H1 (cell line): ENCODE measurements around the gene CDT1. TPM values are rescaled to one million over a fixed set of nuclear protein-coding genes. Genes with fewer than 3 reads are reported as not detected.

Source experiments
- CTCF ChIA-PET: fragments of 300-600 bp; sonication (Branson Sonifier 250); formaldehyde crosslinking; loops from one replicate; lab custom pipeline; 2021; ENCODE audit not compliant: partially characterized antibody; lab: Charles Lee
- POLR2A ChIA-PET: fragments of 300-600 bp; sonication (Branson Sonifier 250); formaldehyde crosslinking; loops from one replicate; lab custom pipeline; 2021; ENCODE audit warnings: inconsistent platforms; ENCODE audit not compliant: partially characterized antibody; lab: Charles Lee
- DNase-seq, 2 experiments: peaks; one replicate each; pipeline versions ENCODE4 v3.0.0 to v3.0.0-alpha.2; 2010 to 2022; ENCODE audit warnings: low spot score in 2 of 2, low read depth in 1 of 2, mixed read lengths in 1 of 2
- FAIRE-seq: peaks from 2 replicates; lab custom pipeline; 2011; peaks lifted over from hg19 to GRCh38; lab: Jason Lieb, UNC
- H2AFZ ChIP-seq: 2 replicates; pipeline ENCODE4 v1.8.1; 2012; ENCODE audit warnings: low read length, inconsistent platforms
- H2AK5ac ChIP-seq: 2 replicates; pipeline ENCODE4 v1.6.1; 2013; ENCODE audit warnings: low read depth, low read length
- H2BK120ac ChIP-seq: replicated peaks from 2 replicates; pipeline ENCODE3; 2013; ENCODE audit warnings: low read depth, low read length, inconsistent platforms
- H2BK12ac ChIP-seq: 2 replicates; pipeline ENCODE4 v1.6.1; 2013; ENCODE audit warnings: low read depth, low read length
- H2BK15ac ChIP-seq: 2 replicates; pipeline ENCODE4 v1.6.1; 2013; ENCODE audit warnings: low read length
- H2BK20ac ChIP-seq: 2 replicates; pipeline ENCODE4 v1.6.1; 2013; ENCODE audit warnings: low read length
- H2BK5ac ChIP-seq: 2 replicates; pipeline ENCODE4 v1.6.1; 2013; ENCODE audit warnings: low read depth, low read length
- H3K14ac ChIP-seq: 2 replicates; pipeline ENCODE4 v1.6.1; 2013; ENCODE audit warnings: inconsistent platforms; ENCODE audit not compliant: insufficient read length
- H3K18ac ChIP-seq: 2 replicates; pipeline ENCODE4 v1.6.1; 2013; ENCODE audit warnings: low read length; ENCODE audit errors: extremely low read depth
- H3K23ac ChIP-seq: 2 replicates; pipeline ENCODE4 v1.6.1; 2013; ENCODE audit warnings: inconsistent platforms; ENCODE audit not compliant: insufficient read length
- H3K23me2 ChIP-seq: 2 replicates; pipeline ENCODE4 v1.6.1; 2013; ENCODE audit warnings: low read depth, low read length
- H3K27ac ChIP-seq: 2 replicates; pipeline ENCODE4 v1.6.1; 2011; ENCODE audit warnings: low read depth, low read length, inconsistent platforms
- H3K27me3 ChIP-seq, 4 experiments: replicated peaks in 1 of 4; 1 replicate in 1 of 4; 2 replicates in 3 of 4; pipeline versions ENCODE4 v1.6.1 to v1.8.1; 2011 to 2013; ENCODE audit warnings: low read length in 3 of 4, mild to moderate bottlenecking in 3 of 4, inconsistent platforms in 2 of 4, mixed read lengths in 2 of 4, moderate library complexity in 1 of 4; ENCODE audit not compliant: control insufficient read depth in 3 of 4, insufficient read depth in 3 of 4; ENCODE audit errors: extremely low read depth in 1 of 4
- H3K36me3 ChIP-seq, 4 experiments: 2 replicates each; pipeline versions ENCODE4 v1.6.1 to v1.8.1; 2011 to 2013; ENCODE audit warnings: mild to moderate bottlenecking in 4 of 4, low read length in 3 of 4, moderate library complexity in 2 of 4, control low read depth in 1 of 4, inconsistent platforms in 1 of 4; ENCODE audit not compliant: insufficient read depth in 4 of 4, control insufficient read depth in 2 of 4
- H3K4ac ChIP-seq: replicated peaks from 2 replicates; pipeline ENCODE3; 2013; ENCODE audit warnings: low read length, low read depth, mixed read lengths, inconsistent platforms; ENCODE audit not compliant: insufficient read length
- H3K4me1 ChIP-seq, 4 experiments: replicated peaks in 1 of 4; 1 replicate in 1 of 4; 2 replicates in 3 of 4; pipeline versions ENCODE4 v1.6.1 to v1.8.1; 2011 to 2013; ENCODE audit warnings: low read length in 3 of 4, inconsistent platforms in 2 of 4, mixed read lengths in 1 of 4; ENCODE audit not compliant: insufficient read depth in 4 of 4, control insufficient read depth in 3 of 4
- H3K4me2 ChIP-seq, 2 experiments: 2 replicates each; pipeline versions ENCODE4 v1.6.1 to v1.8.1; 2011 to 2013; ENCODE audit warnings: low read depth in 2 of 2, low read length in 2 of 2, control low read depth in 1 of 2, inconsistent platforms in 1 of 2, mild to moderate bottlenecking in 1 of 2; ENCODE audit not compliant: insufficient read depth in 1 of 2
- H3K4me3 ChIP-seq, 4 experiments: fragments of 200-600, 300-600 bp in 1 of 4; sonication (generic), shearing (Covaris generic), sonication (Bioruptor Twin) in 1 of 4; 2 replicates each; pipeline versions ENCODE4 v1.5.1 to v1.8.1; 2011 to 2016; ENCODE audit warnings: low read length in 4 of 4, low read depth in 3 of 4, control low read depth in 2 of 4, inconsistent platforms in 2 of 4, mild to moderate bottlenecking in 2 of 4, mixed read lengths in 1 of 4, moderate library complexity in 1 of 4; ENCODE audit not compliant: insufficient read depth in 2 of 4; ENCODE audit errors: extremely low read depth in 1 of 4
- H3K56ac ChIP-seq: replicated peaks from 2 replicates; pipeline ENCODE3; 2013; ENCODE audit warnings: low read depth, mild to moderate bottlenecking, mixed read lengths, low read length, inconsistent platforms; ENCODE audit not compliant: insufficient read length
- H3K79me1 ChIP-seq: 2 replicates; pipeline ENCODE4 v1.6.1; 2013; ENCODE audit warnings: low read depth, low read length, control low read depth
- H3K79me2 ChIP-seq, 2 experiments: 2 replicates each; pipeline versions ENCODE4 v1.6.1 to v1.8.1; 2012 to 2013; ENCODE audit warnings: low read length in 2 of 2, mild to moderate bottlenecking in 2 of 2, inconsistent platforms in 1 of 2; ENCODE audit not compliant: insufficient read depth in 2 of 2, control insufficient read depth in 1 of 2
- H3K9ac ChIP-seq, 4 experiments: replicated peaks in 1 of 4; 1 replicate in 1 of 4; 2 replicates in 3 of 4; pipeline versions ENCODE4 v1.6.1 to v1.8.1; 2011 to 2013; ENCODE audit warnings: low read depth in 3 of 4, low read length in 3 of 4, control low read depth in 2 of 4, mild to moderate bottlenecking in 2 of 4, moderate library complexity in 2 of 4, inconsistent platforms in 1 of 4; ENCODE audit errors: extremely low read depth in 1 of 4
- H3K9me3 ChIP-seq, 2 experiments: 2 replicates each; pipeline versions ENCODE4 v1.6.1 to v1.8.1; 2012 to 2013; ENCODE audit warnings: mild to moderate bottlenecking in 2 of 2, moderate library complexity in 2 of 2, control low read depth in 1 of 2, inconsistent platforms in 1 of 2, low read depth in 1 of 2, low read length in 1 of 2, mixed read lengths in 1 of 2; ENCODE audit not compliant: insufficient read depth in 2 of 2
- H4K20me1 ChIP-seq, 2 experiments: replicated peaks in 1 of 2; 2 replicates each; pipeline versions ENCODE3 to v1.8.1; 2011 to 2013; ENCODE audit warnings: inconsistent platforms in 2 of 2, low read length in 2 of 2, mild to moderate bottlenecking in 1 of 2; ENCODE audit not compliant: insufficient read depth in 2 of 2, control insufficient read depth in 1 of 2
- H4K5ac ChIP-seq: 2 replicates; pipeline ENCODE4 v1.6.1; 2013; ENCODE audit warnings: low read length, low read depth, mixed read lengths, inconsistent platforms; ENCODE audit not compliant: insufficient read length
- H4K8ac ChIP-seq: 2 replicates; pipeline ENCODE4 v1.8.0; 2013; ENCODE audit warnings: mild to moderate bottlenecking, moderate library complexity, low read length, inconsistent platforms; ENCODE audit not compliant: insufficient read depth; ENCODE audit errors: extremely low read depth
- H4K91ac ChIP-seq: replicated peaks from 2 replicates; pipeline ENCODE3; 2013; ENCODE audit warnings: low read length, mixed read lengths, inconsistent platforms; ENCODE audit not compliant: insufficient read length
- ATF2 ChIP-seq: IDR thresholded peaks from 2 replicates; pipeline ENCODE4 v1.6.1; 2012; ENCODE audit warnings: low read length, inconsistent platforms
- BACH1 ChIP-seq: IDR thresholded peaks from 2 replicates; pipeline ENCODE4 v1.6.1; 2012; ENCODE audit warnings: low read length, improper control_type of control experiment
- CTCF ChIP-seq, 3 experiments: IDR thresholded peaks; 1 replicate in 2 of 3; 2 replicates in 1 of 3; pipeline versions ENCODE4 v1.5.1 to v1.6.1; 2011; ENCODE audit warnings: low read length in 3 of 3, mild to moderate bottlenecking in 3 of 3, inconsistent platforms in 2 of 3, low read depth in 1 of 3, moderate library complexity in 1 of 3; ENCODE audit not compliant: insufficient read depth in 1 of 3; ENCODE audit errors: control extremely low read depth in 1 of 3
- EGR1 ChIP-seq: IDR thresholded peaks from 2 replicates; pipeline ENCODE4 v1.6.1; 2011; ENCODE audit warnings: low read depth, low read length, borderline replicate concordance
- GTF2F1 ChIP-seq: IDR thresholded peaks from 2 replicates; pipeline ENCODE4 v1.6.1; 2012; ENCODE audit warnings: low read depth, low read length, improper control_type of control experiment, borderline replicate concordance
- HDAC6 ChIP-seq: IDR thresholded peaks from one replicate; pipeline ENCODE4 v1.7.1; 2012; ENCODE audit warnings: low read depth, mild to moderate bottlenecking, inconsistent platforms, low read length, moderate library complexity
- POLR2AphosphoS5 ChIP-seq: IDR thresholded peaks from 2 replicates; pipeline ENCODE4 v1.6.1; 2011; ENCODE audit warnings: low read depth, low read length
- RAD21 ChIP-seq, 2 experiments: IDR thresholded peaks in 1 of 2; conservative IDR thresholded peaks in 1 of 2; 2 replicates each; pipeline ENCODE4 v1.6.1; 2011; ENCODE audit warnings: low read depth in 2 of 2, low read length in 2 of 2, improper control_type of control experiment in 1 of 2, inconsistent platforms in 1 of 2, mild to moderate bottlenecking in 1 of 2, moderate library complexity in 1 of 2
- SIX5 ChIP-seq: IDR thresholded peaks from 2 replicates; pipeline ENCODE4 v1.6.1; 2011; ENCODE audit warnings: mild to moderate bottlenecking, low read depth, low read length
- SP1 ChIP-seq: IDR thresholded peaks from 2 replicates; pipeline ENCODE4 v1.6.1; 2011; ENCODE audit warnings: low read depth, low read length
- whole genome bisulfite sequencing, 2 experiments: shearing (Covaris generic) in 1 of 2; methylation state at CpG; one replicate each; pipeline versions ENCODE4 v1.1.6 to v1.1.7; 2013 to 2015; ENCODE audit warnings: low lambda C conversion rate in 2 of 2, mixed read lengths in 2 of 2, inconsistent platforms in 1 of 2, low coverage in 1 of 2, missing lambda C conversion rate in 1 of 2; ENCODE audit not compliant: insufficient replicate concordance in 2 of 2, insufficient coverage in 1 of 2, insufficient read length in 1 of 2; ENCODE audit errors: extremely low coverage in 1 of 2, missing lambda C conversion rate in 1 of 2; 5-methylcytosine and 5-hydroxymethylcytosine counted together
- polyA plus RNA-seq, 7 experiments: library from polyadenylated mRNA; depleted of rRNA in 3 of 7; stranded (reverse) in 5 of 7; unstranded in 2 of 7; fragments of >200 nt in 5 of 7; fragments of 200-250 nt in 2 of 7; gene quantifications; 1 replicate in 5 of 7; 2 replicates in 1 of 7; 4 replicates in 1 of 7; pipeline versions ENCODE4 v1.2.1 to v1.2.3, GENCODE V29; 2011 to 2013; ENCODE audit warnings: missing spikeins in 2 of 7, mixed read lengths in 2 of 7
- total RNA-seq: library from RNA; stranded (reverse); fragmentation: NEBNext Ultra II Directional; extraction: Animal tissue kit (Norgen Biotek cat#: 25700); gene quantifications from 2 replicates; pipeline ENCODE4 v1.2.1, GENCODE V29; 2021

Gene CDT1
- total and polyA plus RNA-seq, 2 of the 8 experiments (the other 6 are each of a cell fraction or from before 2014, with no cell fraction given), result 76.7 to 95.4 TPM

GRCh38 chr16:88825146-88825545 lies 21.6 kb downstream of the CDT1 start:
- Histone ChIP-seq H2BK12ac (no peak overlapping the region), H3K36me3 (no peaks in the 10 kb centered on the region), H3K79me1 (no peaks in the 10 kb centered on the region), H3K9me3 (no peaks in the 10 kb centered on the region), H3K23ac (no peak overlapping the region), H3K9ac (no peak overlapping the region), H2AFZ (no peak overlapping the region), H4K20me1 (peaks cover 2 to 6% of the 10 kb centered on the region in 2 experiments), H4K8ac (no peak overlapping the region; the same call in 1 of the 2 replicates), H3K27ac (no peak overlapping the region), H3K79me2 (no peaks in the 10 kb centered on the region), H3K27me3 (no peaks in the 10 kb centered on the region), H2BK120ac (no peak overlapping the region), H3K56ac (no peak overlapping the region), H3K4ac (no peak overlapping the region), H3K4me1 (no peaks in the 10 kb centered on the region), H2AK5ac (no peak overlapping the region), H3K4me3 (no peak overlapping the region), H3K14ac (no peak overlapping the region), H3K4me2 (no peak overlapping the region), H4K5ac (no peak overlapping the region), H2BK15ac (no peak overlapping the region), H4K91ac (no peak overlapping the region), H2BK20ac (no peak overlapping the region), H3K18ac (no peak overlapping the region), H3K23me2 (no peaks in the 10 kb centered on the region), H2BK5ac (no peak overlapping the region)
- ChIA-PET CTCF (interaction anchor here (0.9 to 1.6 kb wide), 3 partner anchors 12 to 70 kb away, joined by 3 to 4 read pairs (median 3); no protein-coding TSS in a partner anchor), POLR2A (interaction anchor here (0.9 kb wide), 1 partner anchor 19 kb away, joined by 3 read pairs; no protein-coding TSS in a partner anchor)
- WGBS, 2 experiments, result no CpG with 5 or more reads among the region's 12 CpGs
- FAIRE-seq (no peak), DNase-seq (no peak)
- TF ChIP-seq SP1 (no peak), POLR2AphosphoS5 (no peak), ATF2 (no peak), BACH1 (no peak), CTCF (IDR thresholded peaks at IDR 0.05; ENCODE audit: control extremely low read depth in 1 of 3, insufficient read depth in 1 of 3, low read depth in 1 of 3, low read length in 3 of 3) (no peak), SIX5 (no peak), RAD21 (IDR thresholded peaks at IDR 0.05 in 1 of 2, conservative IDR thresholded peaks at IDR 0.05 in 1 of 2; ENCODE audit: low read depth in 2 of 2, low read length in 2 of 2) (no peak), HDAC6 (no peak), EGR1 (no peak), GTF2F1 (no peak)
